OCI-M2 (cell line): ENCODE data around the gene GPR137B.
"Not testable (repeated sequence)": the region's sequence is repeated elsewhere in the genome, so short reads cannot be mapped to it uniquely, and the experiment has no call there.

Experiments
- DNase-seq: peaks from one replicate; lab custom pipeline; 2025; ENCODE audit not compliant: unreplicated experiment; lab: John Stamatoyannopoulos, UW

The GPR137B gene

DNA sequence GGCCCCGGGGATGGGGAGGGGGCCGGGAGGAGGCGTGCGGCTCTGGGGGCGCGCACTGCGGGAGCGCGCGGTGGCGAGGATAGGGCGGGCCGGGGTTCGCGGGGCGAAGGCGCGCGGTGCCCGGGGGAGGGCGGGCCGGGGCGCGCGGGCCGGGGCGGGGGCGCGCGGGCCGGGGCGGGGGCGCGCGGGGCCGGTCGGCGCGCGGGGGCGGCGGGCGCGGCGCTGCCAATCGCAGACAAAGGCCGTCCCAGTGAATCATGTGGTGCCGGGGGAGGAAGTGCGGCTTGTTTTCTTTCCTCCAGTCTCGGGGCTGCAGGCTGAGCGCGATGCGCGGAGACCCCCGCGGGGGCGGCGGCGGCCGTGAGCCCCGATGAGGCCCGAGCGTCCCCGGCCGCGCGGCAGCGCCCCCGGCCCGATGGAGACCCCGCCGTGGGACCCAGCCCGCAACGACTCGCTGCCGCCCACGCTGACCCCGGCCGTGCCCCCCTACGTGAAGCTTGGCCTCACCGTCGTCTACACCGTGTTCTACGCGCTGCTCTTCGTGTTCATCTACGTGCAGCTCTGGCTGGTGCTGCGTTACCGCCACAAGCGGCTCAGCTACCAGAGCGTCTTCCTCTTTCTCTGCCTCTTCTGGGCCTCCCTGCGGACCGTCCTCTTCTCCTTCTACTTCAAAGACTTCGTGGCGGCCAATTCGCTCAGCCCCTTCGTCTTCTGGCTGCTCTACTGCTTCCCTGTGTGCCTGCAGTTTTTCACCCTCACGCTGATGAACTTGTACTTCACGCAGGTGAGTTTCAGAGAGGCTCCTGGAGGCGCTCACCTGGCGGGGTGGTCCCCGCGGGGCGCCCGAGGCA lies at the start of gene GPR137B:
Gene GPR137B (plus strand): TSS at position 287 of the 851 bp plus-strand sequence. CDS start 84 bp downstream, at position 371.
- no peak for DNase-seq

GRCh38 chr1:236092899-236093298 lies 49.4 kb upstream of the GPR137B start:
- DNase-seq: no peak

DNA sequence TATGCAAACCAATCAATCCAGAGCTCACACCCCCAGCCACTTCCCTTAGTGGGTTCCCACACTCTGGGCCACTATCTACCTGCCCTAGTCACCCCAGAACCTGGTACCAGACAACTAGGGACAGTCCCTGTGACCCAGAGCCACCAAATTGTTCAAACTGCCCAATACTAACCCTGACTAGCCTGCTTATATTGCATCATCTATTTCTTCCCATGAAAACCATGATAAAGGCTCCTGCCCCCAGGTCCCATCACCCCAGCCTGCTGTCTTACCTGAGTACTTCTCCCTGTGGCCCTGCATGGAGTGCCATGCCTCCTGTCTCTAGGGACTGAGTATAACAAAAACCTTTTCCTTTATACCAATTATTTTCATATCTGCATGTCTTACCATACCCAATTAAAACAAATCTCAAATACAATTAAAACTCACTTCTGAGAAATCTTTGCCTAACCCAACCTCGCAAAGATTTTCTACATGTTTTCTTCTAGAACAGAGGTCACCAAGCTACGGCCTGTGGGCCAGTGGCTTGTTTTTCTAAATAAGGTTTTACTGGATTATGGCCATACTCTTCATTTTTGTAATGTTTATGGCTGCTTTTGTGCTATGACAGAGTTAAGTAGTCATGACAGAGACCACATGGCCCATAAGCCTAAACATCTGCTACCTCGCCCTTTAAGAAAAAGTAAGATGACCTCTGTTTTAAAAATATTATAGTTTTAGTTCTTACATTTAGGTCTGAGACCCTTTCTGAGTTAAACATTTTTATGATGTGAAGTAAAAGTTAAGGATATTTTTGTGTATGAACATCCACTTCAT lies 46.4 kb upstream of the GPR137B start:
- no peak for DNase-seq

DNA sequence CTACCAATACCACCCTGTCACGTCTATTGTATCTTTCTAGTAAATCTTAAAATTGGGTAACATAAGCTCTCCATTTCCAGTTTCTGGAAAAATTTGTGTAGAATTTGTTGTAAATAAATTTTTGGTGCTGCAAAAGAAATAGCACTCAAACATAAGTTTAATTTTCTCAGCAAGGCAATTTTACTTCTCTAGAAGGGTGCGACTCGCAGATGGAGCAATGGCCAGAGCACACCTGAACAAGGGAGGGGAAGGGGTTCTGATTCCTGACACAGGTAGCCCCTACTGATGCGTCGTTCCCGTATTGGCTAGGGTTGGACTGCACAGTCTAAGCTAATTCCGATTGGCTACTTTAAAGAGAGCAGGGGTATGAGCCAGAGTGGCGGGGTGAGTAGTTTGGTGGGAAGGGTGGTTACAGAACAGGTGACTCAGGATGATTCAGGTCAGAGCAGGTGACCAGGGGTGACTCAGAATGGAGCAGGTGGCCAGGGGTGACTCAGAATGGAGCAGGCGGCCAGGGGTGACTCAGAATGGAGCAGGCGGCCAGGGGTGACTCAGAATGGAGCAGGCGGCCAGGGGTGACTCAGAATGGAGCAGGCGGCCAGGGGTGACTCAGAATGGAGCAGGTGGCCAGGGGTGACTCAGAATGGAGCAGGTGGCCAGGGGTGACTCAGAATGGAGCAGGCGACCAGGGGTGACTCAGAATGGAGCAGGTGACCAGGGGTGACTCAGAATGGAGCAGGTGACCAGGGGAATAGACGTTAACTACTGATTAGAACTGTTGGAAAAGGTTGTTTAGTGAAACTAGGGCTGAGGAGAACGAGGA lies 45.5 kb upstream of the GPR137B start:
- DNase-seq: not testable (repeated sequence)

DNA sequence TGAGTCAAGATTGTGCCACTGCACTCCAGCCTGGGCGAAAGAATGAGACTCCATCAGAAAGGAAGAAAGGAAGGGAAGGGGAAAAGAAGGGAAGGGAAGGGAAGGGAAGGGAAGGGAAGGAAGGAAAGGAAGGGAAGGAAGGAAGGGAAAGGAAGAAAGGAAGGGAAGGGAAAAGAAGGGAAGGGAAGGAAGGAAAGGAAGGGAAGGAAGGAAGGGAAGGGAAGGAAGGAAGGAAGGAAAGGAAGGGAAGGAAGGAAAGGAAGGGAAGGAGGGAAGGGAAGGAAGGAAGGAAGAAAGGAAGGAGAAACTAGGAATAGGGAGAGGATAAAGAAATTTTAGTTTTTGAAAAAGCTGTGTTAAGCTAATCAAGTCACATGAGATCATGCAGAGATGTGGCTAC lies 44.1 kb upstream of the GPR137B start:
- DNase-seq: no peak

GRCh38 chr1:236099355-236099974 lies 42.9 kb upstream of the GPR137B start:
- no peak for DNase-seq

DNA sequence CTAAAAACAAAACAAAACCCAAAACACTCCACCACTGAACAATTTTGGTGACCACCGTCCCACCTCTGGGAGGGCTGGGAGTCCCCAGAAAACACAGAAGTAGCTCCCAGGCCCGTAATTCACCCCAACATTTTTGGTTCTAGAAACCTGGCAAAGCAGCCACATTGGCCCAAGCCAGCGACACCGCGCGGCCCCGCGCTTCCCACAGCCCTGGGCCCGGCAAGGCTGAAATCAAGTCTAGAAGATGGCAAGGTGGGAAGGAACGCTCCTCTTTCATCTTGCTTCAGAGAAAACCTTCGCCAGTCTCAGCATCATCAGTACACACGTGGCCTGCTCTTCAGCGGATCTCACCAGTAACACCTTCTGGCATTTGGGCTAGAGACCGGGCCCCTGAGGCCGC lies 41.5 kb upstream of the GPR137B start:
- DNase-seq: no peak

- DNase-seq: no peak
Observed at GRCh38 chr1:236101233-236102200, 40.8 kb upstream of the GPR137B start.

GRCh38 chr1:236102611-236103010 lies 39.7 kb upstream of the GPR137B start:
- no peak for DNase-seq

DNA sequence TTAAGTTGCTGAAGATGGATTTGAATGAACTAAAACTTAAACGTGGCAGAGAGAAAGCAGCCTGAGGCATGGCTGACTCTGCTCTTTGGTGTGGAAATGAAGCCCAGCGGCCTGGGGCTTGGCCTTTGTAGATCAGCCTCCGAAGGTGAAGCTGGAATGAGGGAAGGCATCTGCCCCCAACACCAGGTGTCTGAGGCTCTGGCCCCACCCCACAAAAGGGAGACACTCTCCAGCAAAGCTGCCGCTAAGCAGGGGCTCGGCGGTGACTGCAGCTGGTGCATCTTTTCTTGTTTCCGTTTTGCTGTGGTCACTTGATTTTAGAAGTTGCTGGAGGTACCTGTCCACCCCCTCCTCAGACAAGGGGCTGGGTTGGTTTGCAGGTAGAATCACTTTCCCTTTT lies 39.3 kb upstream of the GPR137B start:
- DNase-seq: no peak

GRCh38 chr1:236103646-236104218 lies 38.6 kb upstream of the GPR137B start:
- DNase-seq: peak; percentile 41

DNA sequence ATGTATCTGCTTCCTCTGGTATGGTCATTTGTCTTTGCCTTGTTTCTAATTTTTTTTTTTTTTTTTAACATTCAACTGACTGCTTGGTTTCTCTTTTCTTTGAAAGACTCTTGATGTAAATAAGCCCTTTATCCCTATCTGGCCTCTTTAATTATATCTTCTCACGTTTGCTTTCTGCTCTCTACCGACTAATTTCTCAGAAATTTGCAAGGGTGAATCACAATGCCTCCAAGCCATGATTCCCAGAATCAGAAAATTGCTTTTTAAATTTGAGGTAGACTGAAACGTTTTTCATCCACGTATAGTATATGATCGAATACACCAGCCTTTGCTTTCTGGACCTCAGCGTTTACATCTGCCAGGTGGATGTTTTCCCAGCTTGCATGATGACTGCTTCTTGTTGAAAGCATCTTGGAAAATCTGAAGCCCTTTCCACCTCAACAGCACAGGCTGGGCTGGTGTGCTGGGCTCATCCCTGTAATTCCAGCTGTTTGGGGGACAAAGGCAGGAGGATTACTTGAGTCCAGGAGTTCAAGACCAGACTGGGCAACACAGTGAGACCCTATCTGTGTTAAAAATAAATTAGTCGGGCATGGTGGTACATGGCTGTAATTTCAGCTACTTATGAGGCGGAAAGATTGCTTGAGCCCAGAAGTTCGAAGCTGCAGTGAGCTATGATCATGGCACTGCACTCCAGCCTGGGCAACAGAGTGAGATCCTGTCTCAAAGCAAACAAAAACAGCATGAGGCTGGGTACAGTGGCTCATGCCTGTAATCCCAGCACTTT lies 35.0 kb upstream of the GPR137B start:
- no peak for DNase-seq

GRCh38 chr1:236108027-236108648 lies 34.2 kb upstream of the GPR137B start:
- DNase-seq: no peak

- DNase-seq: no peak
Observed at GRCh38 chr1:236110137-236110536, 32.2 kb upstream of the GPR137B start.

- no peak for DNase-seq
Observed at GRCh38 chr1:236111527-236112331, 30.6 kb upstream of the GPR137B start.

DNA sequence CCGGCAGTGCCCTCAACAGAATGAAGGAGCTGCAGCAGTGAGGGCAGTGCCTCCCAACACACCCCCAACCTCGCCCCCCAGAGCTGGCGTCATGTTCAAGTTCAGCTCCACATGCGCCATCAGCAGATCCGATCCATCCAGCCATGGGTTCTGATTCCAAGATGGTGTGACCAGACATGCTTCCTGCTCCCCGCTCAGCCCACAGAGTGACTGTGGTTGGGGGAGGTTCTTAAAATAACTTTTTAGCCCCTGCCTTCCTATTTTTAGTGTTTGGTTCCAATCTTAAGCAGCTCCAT lies 30.1 kb upstream of the GPR137B start:
- no peak for DNase-seq

DNA sequence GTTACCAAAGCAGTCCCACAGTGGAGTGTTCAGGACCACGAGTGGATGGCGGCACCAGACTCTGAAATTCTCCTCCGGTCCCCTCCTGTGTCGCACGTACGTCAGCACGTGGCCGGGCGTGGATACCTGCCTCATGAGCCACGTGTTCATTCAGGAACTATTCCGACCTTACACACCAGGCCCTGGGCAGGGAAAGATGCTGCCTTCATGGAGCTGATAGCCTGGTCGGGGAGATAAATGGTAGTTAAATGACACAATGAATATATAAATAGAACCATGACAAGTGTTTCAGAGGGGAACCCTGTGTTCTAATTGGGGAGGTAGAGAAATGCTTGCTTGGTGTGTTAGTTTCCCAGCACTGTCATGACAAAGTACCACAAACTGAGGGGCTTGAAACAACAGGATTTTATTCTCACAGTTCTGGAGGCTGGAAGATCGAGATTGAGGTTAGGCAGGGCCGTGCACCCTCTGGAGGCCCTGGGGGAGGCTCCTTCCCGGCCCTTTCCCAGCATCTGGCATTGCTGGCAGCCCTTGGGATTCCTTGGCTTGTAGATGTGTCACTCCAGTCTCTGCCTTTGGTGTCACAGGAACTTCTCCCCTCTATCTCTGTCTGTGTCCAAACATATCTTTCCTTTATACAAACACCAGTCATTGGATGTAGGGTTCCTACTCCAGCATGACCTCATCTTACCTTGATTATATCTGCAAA lies 28.9 kb upstream of the GPR137B start:
- DNase-seq: no peak
